Activated T-helper 9 cell treated with anti-CD3 and anti-CD28 coated beads, Interleukin-2, amount 50 U/mL, for 16 hours (primary cell): ENCODE data around the gene S1PR1.

Source experiments
- DNase-seq: peaks from one replicate; pipeline ENCODE4 v3.0.0-alpha.2; 2020; ENCODE audit warnings: low read depth

Gene S1PR1

GRCh38 chr1:101245246-101245927 lies 8.6 kb downstream of the S1PR1 start:
- DNase-seq: no peak

- DNase-seq: no peak
Measured at GRCh38 chr1:101247404-101248287, 10.8 kb downstream of the S1PR1 start.

- DNase-seq: no peak
Measured at GRCh38 chr1:101250222-101250621, 13.4 kb downstream of the S1PR1 start.

GRCh38 chr1:101250656-101251272 lies 13.9 kb downstream of the S1PR1 start:
- no peak for DNase-seq

- DNase-seq: no peak
Measured at GRCh38 chr1:101251504-101251903, 14.7 kb downstream of the S1PR1 start.

- DNase-seq: no peak
Measured at GRCh38 chr1:101253976-101254674, 17.3 kb downstream of the S1PR1 start.

- no peak for DNase-seq
Measured at GRCh38 chr1:101257500-101258325, 20.9 kb downstream of the S1PR1 start.

GRCh38 chr1:101259744-101260148 lies 22.9 kb downstream of the S1PR1 start:
- DNase-seq: no peak

GRCh38 chr1:101260556-101261350 lies 23.9 kb downstream of the S1PR1 start:
- DNase-seq: no peak

- no peak for DNase-seq
Measured at GRCh38 chr1:101261623-101262022, 24.8 kb downstream of the S1PR1 start.

- no peak for DNase-seq
Measured at GRCh38 chr1:101262060-101262459, 25.2 kb downstream of the S1PR1 start.

- DNase-seq: no peak
Measured at GRCh38 chr1:101262630-101263348, 26.0 kb downstream of the S1PR1 start.

- DNase-seq: no peak
Measured at GRCh38 chr1:101264697-101265096, 27.9 kb downstream of the S1PR1 start.

GRCh38 chr1:101265684-101266083 lies 28.9 kb downstream of the S1PR1 start:
- no peak for DNase-seq

- no peak for DNase-seq
Measured at GRCh38 chr1:101267082-101267481, 30.3 kb downstream of the S1PR1 start.

- no peak for DNase-seq
Measured at GRCh38 chr1:101268893-101269292, 32.1 kb downstream of the S1PR1 start.

GRCh38 chr1:101275672-101276071 lies 38.9 kb downstream of the S1PR1 start:
- no peak for DNase-seq

- DNase-seq: no peak
Measured at GRCh38 chr1:101276818-101277217, 40.0 kb downstream of the S1PR1 start.

- no peak for DNase-seq
Measured at GRCh38 chr1:101278238-101278637, 41.4 kb downstream of the S1PR1 start.

GRCh38 chr1:101278845-101279244 lies 42.0 kb downstream of the S1PR1 start:
- DNase-seq: no peak
